Ovary (tissue), 9 donors: ENCODE data around the gene SLIT3. TPM values are rescaled to one million over a fixed set of nuclear protein-coding genes. Genes with fewer than 3 reads are reported as not detected.
"Not testable (repeated sequence)": the region's sequence is repeated elsewhere in the genome, so short reads cannot be mapped to it uniquely, and the experiment has no call there.

Experiments used
- DNase-seq, 5 donors: peaks; one replicate each; pipeline ENCODE4 v3.0.0-alpha.2; 2019 to 2020
- H3K27ac ChIP-seq, 2 donors: fragments of 200-600 bp; one replicate each; pipeline versions ENCODE4 v1.5.1 to v1.8.0; 2019 to 2022
- H3K27me3 ChIP-seq: fragments of 200-600 bp; one replicate; pipeline ENCODE4 v1.8.0; 2022
- H3K36me3 ChIP-seq: fragments of 200-600 bp; sonication (generic); one replicate; pipeline ENCODE4 v1.5.1; 2019
- H3K4me1 ChIP-seq: one replicate; pipeline ENCODE4 v1.8.1; 2013; ENCODE audit warnings: mild to moderate bottlenecking, moderate library complexity; ENCODE audit not compliant: insufficient read depth
- H3K4me3 ChIP-seq: fragments of 200-600 bp; sonication (generic); one replicate; pipeline ENCODE4 v1.5.1; 2017
- H3K9me3 ChIP-seq, 2 donors: fragments of 200-600 bp in 1 of 2; sonication (generic) in 1 of 2; one replicate each; pipeline versions ENCODE4 v1.5.1 to v1.8.1; 2013 to 2019; ENCODE audit warnings: mild to moderate bottlenecking in 1 of 2, moderate library complexity in 1 of 2
- CTCF ChIP-seq, 3 donors: fragments of 450-650 bp in 2 of 3; fragments of 200-600 bp in 1 of 3; IDR thresholded peaks; one replicate each; pipeline versions ENCODE4 v1.5.1 to v1.8.0; 2016 to 2022; ENCODE audit warnings: antibody characterized with exemption in 3 of 3, mild to moderate bottlenecking in 1 of 3
- EP300 ChIP-seq: sonication (generic); formaldehyde crosslinking; IDR thresholded peaks from one replicate; pipeline ENCODE4 v1.6.1; 2017; ENCODE audit warnings: antibody characterized with exemption
- POLR2A ChIP-seq: fragments of 450-650 bp; IDR thresholded peaks from one replicate; pipeline ENCODE4 v1.6.1; 2017; ENCODE audit warnings: antibody characterized with exemption, mild to moderate bottlenecking, moderate library complexity
- WGBS, 3 donors: extraction: QIAGEN DNeasy Blood & Tissue Kit in 1 of 3; methylation state at CpG; one replicate each; pipeline versions ENCODE4 v1.1.5 to v1.1.7; 2013 to 2017; 5-methylcytosine and 5-hydroxymethylcytosine counted together
- intact Hi-C, 4 donors: fragments of 100-400 bp; cut with DNase I; formaldehyde crosslinking; loops; one replicate each; pipeline versions ENCODE4 v1.11.0 to v1.15.1; 2022 to 2023
- polyA plus RNA-seq, 2 donors: library from polyadenylated mRNA; stranded (reverse); fragments of 200-250 nt in 1 of 2; fragments of 350-450 nt in 1 of 2; fragmentation: Illumina TruSeq in 1 of 2; extraction: RNeasy Lipid Tissue Mini Kit (QIAGEN cat#74804) in 1 of 2; gene quantifications; one replicate each; pipeline ENCODE4 v1.2.3, GENCODE V29; 2013 to 2014
- total RNA-seq, 7 donors: library from RNA; depleted of rRNA in 2 of 7; stranded (reverse); fragments of >200 nt in 2 of 7; fragmentation: NEBNext Ultra II Directional in 3 of 7; extraction: Animal tissue kit (Norgen Biotek cat#: 25700) in 3 of 7; gene quantifications; one replicate each; pipeline versions ENCODE4 v1.1.0 to v1.2.4, GENCODE V29; 2016 to 2023
- donor health status: DM: no; HTN: no; CAD: no; lungs with moderate emphysema.
- donor health status: DM: no; HTN: no; CAD: no.
- donor health status: Bipolar disorder and iron deficiency.
- donor health status: DM: yes; HTN: yes; CAD: no.
- donor health status: DM: no; HTN: no; CAD: no.
- donor health status: DM: yes; HTN: yes; CAD: no.

Gene SLIT3
- total and polyA plus RNA-seq, 9 donors: 10.3 to 106 (median 24.4) TPM

DNA sequence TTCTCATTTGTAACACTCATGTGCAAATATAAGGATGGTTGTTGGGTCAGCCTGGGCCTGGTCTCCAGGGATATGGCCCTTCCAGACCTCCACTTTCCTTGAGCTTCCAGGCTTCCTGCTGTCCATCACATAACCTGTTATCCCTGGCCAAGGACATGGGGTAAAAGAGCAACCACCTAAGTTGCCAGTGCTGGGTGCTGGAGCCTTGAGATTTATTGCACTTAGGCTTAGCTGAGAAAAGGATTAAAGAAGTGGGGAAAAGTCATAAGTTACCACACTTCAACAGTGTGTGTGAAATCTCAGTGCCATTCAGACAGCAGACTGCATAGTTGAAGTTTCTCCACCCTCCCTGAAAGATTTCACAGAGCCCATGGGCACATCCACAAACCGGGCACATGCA, 663.1 kb downstream of the SLIT3 start:
- H3K27ac ChIP-seq: no peak overlapping the region
- no peaks in the 10 kb centered on the region for H3K4me1 ChIP-seq
- no peaks in the 10 kb centered on the region for H3K36me3 ChIP-seq
- no peaks in the 10 kb centered on the region for H3K27me3 ChIP-seq
- no peak for DNase-seq
- H3K4me3 ChIP-seq: no peak overlapping the region
- TF ChIP-seq CTCF (IDR thresholded peaks at IDR 0.05): no peak
- TF ChIP-seq EP300: no peak
- no peak for TF ChIP-seq POLR2A
- WGBS, 3 donors: 86 to 93% (median 92%) methylated on average over 1 of the region's 1 CpG
- H3K9me3 ChIP-seq: no peaks in the 10 kb centered on the region
- intact Hi-C loops: no loop called here

- no peaks in the 10 kb centered on the region for H3K27me3 ChIP-seq
- H3K4me1 ChIP-seq: no peaks in the 10 kb centered on the region
- TF ChIP-seq CTCF (IDR thresholded peaks at IDR 0.05): no peak
- no peak for TF ChIP-seq POLR2A
- TF ChIP-seq EP300: no peak
- H3K36me3 ChIP-seq: no peaks in the 10 kb centered on the region
- 67 to 74% (median 71%) methylated on average over 2 of the region's 2 CpGs for WGBS, 3 donors
- intact Hi-C loops: no loop called here
- H3K4me3 ChIP-seq: no peak overlapping the region
- H3K27ac ChIP-seq: no peak overlapping the region
- H3K9me3 ChIP-seq: no peaks in the 10 kb centered on the region
- DNase-seq: no peak
Measured at GRCh38 chr5:168637281-168637680, 663.7 kb downstream of the SLIT3 start.

- WGBS, 3 donors: 90 to 92% (median 91%) methylated on average over 13 of the region's 13 CpGs
- H3K27me3 ChIP-seq, H3K36me3 ChIP-seq, DNase-seq, H3K27ac ChIP-seq, H3K4me3 ChIP-seq, intact Hi-C loops, H3K4me1 ChIP-seq, H3K9me3 ChIP-seq: not testable (repeated sequence)
Measured at GRCh38 chr5:168630958-168631357, 670.0 kb downstream of the SLIT3 start.

- no peaks in the 10 kb centered on the region for H3K9me3 ChIP-seq
- no peak overlapping the region for H3K27ac ChIP-seq
- H3K36me3 ChIP-seq: no peaks in the 10 kb centered on the region
- DNase-seq: no peak
- intact Hi-C loops: no loop called here
- TF ChIP-seq EP300 (no peak), CTCF (IDR thresholded peaks at IDR 0.05) (no peak), POLR2A (no peak)
- no peaks in the 10 kb centered on the region for H3K27me3 ChIP-seq
- no peak overlapping the region for H3K4me3 ChIP-seq
- no peaks in the 10 kb centered on the region for H3K4me1 ChIP-seq
- WGBS, 3 donors: 80 to 84% (median 83%) methylated on average over 3 of the region's 3 CpGs
Measured at GRCh38 chr5:168624850-168625364, 676.0 kb downstream of the SLIT3 start.

DNA sequence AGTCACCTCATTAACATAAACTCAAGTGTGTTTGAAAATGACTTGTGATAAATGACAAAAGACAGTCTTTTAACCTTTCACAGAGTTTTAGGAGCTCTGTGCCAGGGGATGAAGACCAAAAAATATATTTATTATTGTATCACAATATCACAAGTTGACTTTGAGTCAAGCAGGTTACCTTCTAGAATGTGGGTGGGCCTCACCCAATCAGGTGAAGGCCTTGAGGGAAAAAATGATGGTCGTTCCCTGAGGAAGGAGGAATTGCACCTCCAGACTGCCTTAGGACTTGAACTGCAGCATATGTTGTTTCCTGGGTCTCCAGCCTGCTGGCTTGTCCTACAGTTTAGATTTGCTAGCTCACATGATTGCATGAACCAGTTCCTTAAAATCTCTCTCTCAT, 680.1 kb downstream of the SLIT3 start:
- 70 to 83% (median 72%) methylated on average over 1 of the region's 1 CpG for WGBS, 3 donors
- TF ChIP-seq EP300: no peak
- TF ChIP-seq CTCF (IDR thresholded peaks at IDR 0.05): no peak
- TF ChIP-seq POLR2A: no peak

More for the DNA sequence above, 680.1 kb downstream of the SLIT3 start:
- DNase-seq: no peak
- intact Hi-C loops: no loop called here
- no peaks in the 10 kb centered on the region for H3K36me3 ChIP-seq
- no peak overlapping the region for H3K27ac ChIP-seq
- H3K9me3 ChIP-seq: no peaks in the 10 kb centered on the region
- H3K4me3 ChIP-seq: no peak overlapping the region
- no peaks in the 10 kb centered on the region for H3K27me3 ChIP-seq
- no peaks in the 10 kb centered on the region for H3K4me1 ChIP-seq
